Measurements from ENCODE around the gene CDCP2. TPM values are rescaled to one million over a fixed set of nuclear protein-coding genes. Genes with fewer than 3 reads are reported as not detected.

Gene CDCP2
- polyA plus RNA-seq, 1 donor, result 0.08 TPM

GRCh38 chr1:54091666-54092065 lies 61.1 kb downstream of the CDCP2 start:
- no peak for DNase-seq

DNA sequence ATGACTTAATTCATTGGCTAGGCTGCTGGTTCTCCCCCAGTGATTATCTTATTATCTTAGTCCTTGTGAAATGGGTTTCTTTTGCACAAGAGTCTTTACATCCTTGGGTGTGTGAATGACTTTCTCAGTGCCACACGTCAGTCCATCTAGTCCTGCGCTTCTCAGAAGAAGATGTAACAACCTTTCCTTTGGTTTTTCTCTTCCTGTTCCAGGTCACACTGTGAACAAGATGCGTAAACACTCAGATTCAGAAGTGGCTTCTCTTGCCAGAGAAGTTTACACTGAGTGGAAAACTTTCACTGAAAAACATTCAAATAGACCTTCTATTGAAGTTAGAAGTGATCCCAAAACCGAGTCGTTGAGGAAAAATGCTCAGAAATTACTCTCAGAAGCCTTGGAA lies 64.4 kb downstream of the CDCP2 start:
- no peak for DNase-seq

- DNase-seq, result no peak
Measured at GRCh38 chr1:54086754-54087153, 66.0 kb downstream of the CDCP2 start.

GRCh38 chr1:54084794-54085193 lies 68.0 kb downstream of the CDCP2 start:
- DNase-seq, result no peak

Other genes starting within 250 kb of the CDCP2 start
- 68.2 TPM for gene IFT25, start 207.3 kb downstream of the CDCP2 start, polyA plus RNA-seq (ENCODE audit: insufficient read length)
- 44.1 TPM for gene LRRC42, start 206.7 kb downstream of the CDCP2 start, polyA plus RNA-seq (ENCODE audit: insufficient read length)
- gene LDLRAD1, start 134.8 kb downstream of the CDCP2 start, polyA plus RNA-seq (ENCODE audit: insufficient read length), result not detected
- gene TMEM59, start 99.8 kb downstream of the CDCP2 start, polyA plus RNA-seq (ENCODE audit: insufficient read length), result 357 TPM
- gene TCEANC2, start 99.4 kb downstream of the CDCP2 start, polyA plus RNA-seq (ENCODE audit: insufficient read length), result 9.4 TPM
- gene CYB5RL, start 47.0 kb upstream of the CDCP2 start, polyA plus RNA-seq (ENCODE audit: insufficient read length), result 10.0 TPM
- gene MRPL37, start 47.2 kb upstream of the CDCP2 start, polyA plus RNA-seq (ENCODE audit: insufficient read length), result 81.9 TPM

Measured in left kidney (tissue), 2 donors.